HG02870 (cell line): ENCODE data around the gene IGFBP6.
"Not testable (repeated sequence)": the region's sequence is repeated elsewhere in the genome, so short reads cannot be mapped to it uniquely, and the experiment has no call there.

ENCODE experiments used
- ATAC-seq: cut with Tn5 transposase; IDR thresholded peaks from one replicate; pipeline ENCODE4 v1.9.1; 2021; ENCODE audit warnings: mild to moderate bottlenecking, moderate library complexity; ENCODE audit not compliant: unreplicated experiment

The IGFBP6 gene

GRCh38 chr12:53096089-53096741 is 1.3 kb upstream of the IGFBP6 start:
- ATAC-seq: no peak

DNA sequence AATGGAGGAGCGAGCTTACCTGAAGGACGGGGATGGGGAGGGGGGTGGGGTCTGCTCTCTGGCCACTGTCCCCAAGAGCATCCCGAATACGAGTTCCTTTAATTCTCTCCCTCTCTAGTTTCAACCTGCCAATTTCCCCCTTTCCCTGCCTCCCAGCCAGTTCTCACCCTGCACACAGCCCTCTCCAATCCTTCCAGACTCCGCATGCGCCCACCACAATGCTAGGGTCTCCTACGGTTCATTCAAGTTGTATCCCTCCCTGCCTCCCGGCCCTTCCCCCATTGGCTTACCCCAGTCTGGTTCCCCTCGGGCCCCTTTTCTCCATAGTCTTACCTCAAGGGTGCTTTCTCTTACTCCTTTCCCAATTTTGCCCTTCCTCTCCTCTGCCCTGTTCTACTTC is 708 bp upstream of the IGFBP6 start:
- ATAC-seq: no peak

DNA sequence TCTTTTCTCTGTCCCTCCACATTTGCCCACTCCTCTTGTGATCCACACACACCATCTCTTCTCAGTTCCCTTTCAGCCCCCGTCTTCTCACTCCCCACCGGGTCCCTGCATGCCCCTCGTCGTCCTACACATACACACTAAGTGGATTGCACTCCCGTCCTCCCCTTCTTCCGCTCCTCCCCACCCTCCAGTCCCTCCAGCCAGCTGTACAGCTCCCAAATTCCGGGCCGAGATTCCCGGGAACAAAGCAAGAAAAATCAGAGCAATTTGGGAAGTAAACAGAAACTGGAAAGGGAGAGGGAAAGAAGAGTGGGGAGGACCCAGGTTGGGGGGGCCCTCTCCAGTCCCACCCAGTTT is 282 bp upstream of the IGFBP6 start:
- ATAC-seq: no peak

DNA sequence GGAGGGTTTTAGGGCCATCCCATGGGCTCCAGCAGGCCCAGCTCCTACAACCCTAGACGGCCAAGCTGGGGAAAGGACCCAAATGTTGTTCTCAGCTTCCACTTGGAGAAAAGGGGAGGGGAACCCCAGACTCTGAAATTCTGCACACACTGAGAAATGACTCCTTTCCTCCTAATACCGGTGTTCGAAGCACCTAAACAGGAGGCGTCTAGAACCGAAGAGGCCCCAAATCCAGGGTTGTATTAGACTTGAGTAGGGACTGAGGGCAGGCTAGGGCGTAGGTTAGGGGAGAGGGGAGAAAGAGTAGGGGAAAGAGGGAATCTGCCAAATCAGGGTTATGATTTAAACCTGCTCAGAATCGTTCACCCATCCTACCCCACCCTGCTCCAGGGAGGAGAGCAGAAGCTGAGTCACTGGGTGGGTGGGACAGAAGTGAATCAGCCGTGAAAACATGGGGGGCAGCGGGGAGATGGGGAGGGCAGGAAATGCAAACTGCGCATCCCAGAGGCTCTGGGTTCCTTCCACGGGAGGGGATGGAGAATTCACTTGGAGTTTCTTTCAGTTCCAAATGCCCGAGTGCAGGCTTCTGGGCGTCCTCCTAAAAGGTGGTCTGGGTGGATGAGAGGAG is 1.0 kb downstream of the IGFBP6 start:
- ATAC-seq: no peak

DNA sequence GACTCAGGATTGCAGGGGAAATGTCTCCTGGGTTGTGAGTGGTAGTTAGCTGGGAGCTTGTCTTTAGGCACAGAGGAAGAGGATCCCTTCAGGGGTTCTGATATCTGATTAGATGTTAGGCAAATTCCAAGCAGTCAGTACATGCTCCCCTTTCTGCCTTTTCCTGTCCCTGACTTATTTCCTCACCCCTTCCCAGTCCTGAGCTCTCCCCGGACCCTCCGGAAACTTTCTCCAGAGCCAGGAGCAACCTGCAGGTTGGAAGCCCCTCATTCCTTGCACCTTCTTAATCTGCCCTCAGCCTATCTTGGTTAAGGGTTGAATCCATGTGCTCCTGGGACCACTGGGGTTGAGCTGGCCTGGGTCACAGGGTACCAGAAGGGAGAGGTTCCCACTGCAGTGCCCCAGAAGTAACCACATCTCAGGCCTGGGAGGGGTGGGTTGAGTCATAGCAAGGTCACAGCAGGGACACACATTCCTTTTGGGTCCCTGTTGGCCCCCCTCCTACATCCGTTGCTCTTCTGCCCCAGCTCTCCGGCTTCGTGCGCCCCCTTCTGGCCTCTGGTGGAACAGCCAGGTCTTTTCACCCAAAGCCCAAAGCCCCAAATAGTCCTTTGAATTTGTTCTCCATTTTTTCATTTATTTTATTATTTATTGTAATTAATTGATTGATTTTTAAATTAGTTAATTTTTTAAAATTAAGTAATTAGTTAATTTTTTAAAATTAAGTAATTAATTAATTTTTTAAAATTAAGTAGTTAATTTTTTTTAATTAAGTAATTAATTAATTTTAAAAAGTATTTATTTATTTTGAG is 1.8 kb downstream of the IGFBP6 start:
- peak; percentile 50 for ATAC-seq

- ATAC-seq: no peak
Measured at GRCh38 chr12:53100466-53101151, 3.1 kb downstream of the IGFBP6 start.

DNA sequence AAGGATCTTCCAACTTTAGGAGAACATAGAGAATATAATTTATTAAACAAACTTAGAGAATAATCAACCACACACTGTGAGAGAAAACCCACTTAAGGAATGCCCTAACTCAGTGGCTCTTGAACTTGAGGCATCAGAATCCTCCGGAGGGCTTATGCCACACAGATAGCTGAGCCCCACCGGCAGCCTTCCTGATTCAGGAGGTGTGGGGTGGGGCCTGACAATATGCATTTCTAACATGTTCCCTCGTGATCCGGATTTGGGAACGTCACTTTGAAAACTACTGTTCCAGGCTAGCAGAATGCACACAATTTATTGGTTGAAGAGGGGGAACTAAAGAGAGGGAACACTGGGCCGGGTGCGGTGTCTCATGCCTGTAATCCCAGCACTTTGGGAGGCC is 3.8 kb downstream of the IGFBP6 start:
- no peak for ATAC-seq

GRCh38 chr12:53101931-53102781 is 4.7 kb downstream of the IGFBP6 start:
- no peak for ATAC-seq

DNA sequence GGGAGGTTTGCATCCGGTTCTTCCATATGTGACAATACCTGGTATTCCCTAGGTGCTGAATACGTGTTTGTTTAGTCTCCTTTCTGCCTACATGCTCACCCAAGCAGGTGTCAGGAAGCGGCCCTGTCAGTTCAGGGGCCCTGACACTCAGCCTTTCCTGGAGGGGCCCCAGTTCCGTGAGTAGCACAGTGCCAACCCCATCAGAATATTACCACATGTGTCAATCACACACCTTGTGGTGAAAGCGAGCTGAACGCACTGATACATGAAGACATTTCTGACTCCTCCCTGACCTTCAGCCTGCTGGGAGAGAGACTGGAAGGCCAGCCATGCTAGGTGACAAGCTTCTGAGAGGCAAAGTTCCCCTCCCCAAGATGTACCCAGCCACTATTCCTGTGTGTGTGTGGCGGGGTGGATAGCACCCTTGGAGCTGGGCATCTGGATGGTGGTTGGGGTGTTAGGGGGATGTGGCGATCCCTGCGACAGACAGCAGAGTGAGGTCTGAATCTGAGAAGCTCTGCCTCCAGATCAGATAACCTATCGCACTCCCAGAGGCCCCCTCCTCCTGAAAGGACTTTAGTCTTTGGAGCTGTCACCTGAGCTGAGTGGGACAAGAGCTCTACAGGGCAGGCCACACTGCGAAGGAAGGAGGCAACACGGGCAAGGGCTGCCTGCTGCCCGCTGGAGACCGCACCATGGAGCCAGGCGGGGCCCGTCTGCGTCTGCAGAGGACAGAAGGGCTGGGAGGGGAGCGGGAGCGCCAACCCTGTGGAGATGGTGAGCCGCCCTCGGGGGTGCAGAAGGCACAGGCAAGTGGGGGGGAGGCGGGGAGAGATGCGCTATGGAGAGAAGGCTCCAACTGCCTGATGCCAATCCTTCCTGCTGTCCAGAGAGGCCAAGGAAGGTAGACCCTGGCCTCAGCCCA is 5.7 kb downstream of the IGFBP6 start, which contains the start of gene SOAT2:
Gene SOAT2, plus strand, starts transcription at position 604 of the 925 bp plus-strand sequence. Its CDS starts 92 bp downstream, at position 696.
- no peak for ATAC-seq

DNA sequence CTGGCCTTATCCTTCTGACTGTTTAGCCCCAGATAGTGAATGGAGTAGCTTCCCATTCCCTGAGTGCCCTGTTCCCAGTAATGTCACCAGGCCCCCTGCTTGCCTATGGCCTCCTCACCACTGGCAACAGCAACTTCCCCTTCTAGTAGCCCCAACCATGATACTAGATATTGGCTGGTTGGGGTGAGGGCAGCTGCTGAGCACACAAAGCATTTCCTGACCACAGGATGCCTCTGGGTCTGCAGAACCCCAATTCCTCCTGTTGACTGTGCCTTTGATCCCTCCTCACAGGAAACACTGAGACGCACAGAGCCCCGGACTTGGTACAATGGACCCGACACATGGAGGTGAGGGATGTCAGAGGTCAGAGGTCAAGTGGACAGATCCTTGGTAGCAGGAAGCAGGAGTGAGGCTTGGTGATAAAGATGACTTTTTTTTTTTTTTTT is 6.4 kb downstream of the IGFBP6 start:
- ATAC-seq: no peak

GRCh38 chr12:53105256-53105655 is 7.8 kb downstream of the IGFBP6 start:
- ATAC-seq: no peak

DNA sequence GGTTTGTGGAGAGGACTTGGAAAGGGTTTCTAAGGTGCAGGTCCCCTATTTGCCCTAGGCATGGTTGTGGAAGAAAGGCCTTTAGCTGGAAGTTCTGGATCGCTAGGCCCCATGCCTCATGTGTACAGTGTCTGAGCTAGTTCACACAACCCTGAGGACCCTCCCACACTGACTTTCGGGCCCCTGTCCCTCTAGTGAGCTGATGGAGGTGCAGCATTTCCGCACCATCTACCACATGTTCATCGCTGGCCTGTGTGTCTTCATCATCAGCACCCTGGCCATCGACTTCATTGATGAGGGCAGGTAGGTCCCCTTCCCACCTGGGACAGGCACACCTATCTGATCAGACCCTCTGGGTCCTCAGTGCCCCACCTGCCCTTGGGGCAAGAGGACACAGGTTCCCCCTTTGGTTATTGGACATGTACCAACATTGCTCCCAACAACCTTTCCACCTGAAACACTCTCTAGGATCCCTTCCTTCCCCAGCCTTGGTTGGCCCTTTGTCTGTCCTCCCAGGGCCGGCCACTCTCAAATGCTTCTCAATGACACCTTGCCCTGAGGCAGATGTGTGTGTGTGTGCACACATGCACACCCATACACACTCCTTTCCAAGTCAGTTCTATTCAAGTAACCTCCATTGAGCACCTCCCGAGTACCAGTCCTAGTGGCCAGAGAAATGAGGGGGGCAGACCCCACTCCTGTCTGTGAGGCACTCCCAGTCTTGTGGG is 8.4 kb downstream of the IGFBP6 start:
- ATAC-seq: no peak

DNA sequence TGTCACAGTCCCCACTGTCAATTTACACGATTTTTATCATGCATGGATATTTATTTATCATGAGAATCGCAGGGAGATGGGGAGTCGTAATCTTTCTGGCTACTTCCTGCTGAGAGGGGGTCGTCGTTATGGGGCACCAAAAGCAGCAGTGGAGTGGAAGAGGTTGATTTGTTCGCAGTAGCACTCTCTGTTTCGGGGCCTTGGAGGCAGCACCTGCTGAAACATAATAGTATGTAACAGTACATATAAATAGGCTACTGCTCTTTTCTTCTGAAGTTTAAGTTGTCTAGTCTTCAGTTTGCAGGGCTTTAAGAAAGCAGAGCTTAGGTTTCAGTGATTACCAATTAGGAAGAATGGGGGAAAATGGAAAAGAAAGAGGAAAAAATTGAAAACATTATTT is 9.7 kb downstream of the IGFBP6 start:
- no peak for ATAC-seq

GRCh38 chr12:53112431-53112830 is 15.0 kb downstream of the IGFBP6 start:
- not testable (repeated sequence) for ATAC-seq

DNA sequence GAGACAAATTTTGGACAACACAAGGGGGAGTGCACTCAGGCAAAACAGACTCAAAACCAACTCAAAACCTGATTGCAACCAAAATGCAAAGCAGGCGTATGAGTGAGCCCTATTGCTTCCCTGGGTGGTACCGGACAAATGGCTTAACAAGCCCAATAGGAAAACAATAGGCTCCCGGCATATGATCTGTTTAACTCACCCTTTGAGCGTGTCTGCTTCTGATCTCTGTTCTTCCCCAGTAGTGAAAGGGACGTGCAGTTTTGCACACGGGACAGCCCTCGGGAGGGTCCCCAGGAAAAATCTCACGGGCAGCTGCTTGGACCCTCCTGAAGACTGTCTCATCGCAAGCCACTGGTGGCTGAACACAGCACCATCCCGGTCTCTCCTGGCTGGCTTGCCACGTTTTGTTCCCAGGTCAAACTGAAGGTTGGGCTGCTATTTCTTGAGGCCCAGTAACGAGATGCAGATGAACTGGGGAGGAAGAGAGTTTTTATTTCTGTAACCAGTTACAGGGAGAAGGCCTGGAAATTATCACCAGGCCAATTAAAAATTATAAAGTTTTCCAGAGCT is 15.8 kb downstream of the IGFBP6 start:
- no peak for ATAC-seq

DNA sequence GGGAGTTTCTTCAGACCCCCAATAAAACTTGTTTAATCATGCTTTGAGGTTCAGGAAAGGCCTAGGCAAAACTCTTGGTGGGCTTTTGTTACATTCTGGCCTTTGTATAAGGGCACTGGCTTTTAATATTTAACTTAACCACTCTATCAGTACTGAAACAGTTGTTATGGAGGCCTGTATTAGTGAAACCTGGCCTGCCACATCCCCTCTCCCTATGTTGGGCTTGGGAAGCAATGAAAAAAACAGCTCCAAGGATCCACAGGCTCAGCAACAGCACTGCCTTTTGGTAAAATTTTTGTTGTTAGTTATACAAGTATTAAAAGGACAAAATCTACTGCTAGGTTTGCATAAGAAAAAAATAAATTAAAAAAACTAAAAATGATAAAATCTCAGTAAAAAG is 16.5 kb downstream of the IGFBP6 start:
- ATAC-seq: no peak

GRCh38 chr12:53115112-53115890 is 17.8 kb downstream of the IGFBP6 start:
- no peak for ATAC-seq
